Measurements from ENCODE around the gene XIST. TPM values are rescaled to one million over a fixed set of nuclear protein-coding genes. Genes with fewer than 3 reads are reported as not detected.
"Not testable (repeated sequence)": the region's sequence is repeated elsewhere in the genome, so short reads cannot be mapped to it uniquely, and the experiment has no call there.

Gene XIST
- total and polyA plus RNA-seq, 2 donors (not counting 1 experiment from before 2014, with no cell fraction given) = 193 TPM; not detected in 1

DNA sequence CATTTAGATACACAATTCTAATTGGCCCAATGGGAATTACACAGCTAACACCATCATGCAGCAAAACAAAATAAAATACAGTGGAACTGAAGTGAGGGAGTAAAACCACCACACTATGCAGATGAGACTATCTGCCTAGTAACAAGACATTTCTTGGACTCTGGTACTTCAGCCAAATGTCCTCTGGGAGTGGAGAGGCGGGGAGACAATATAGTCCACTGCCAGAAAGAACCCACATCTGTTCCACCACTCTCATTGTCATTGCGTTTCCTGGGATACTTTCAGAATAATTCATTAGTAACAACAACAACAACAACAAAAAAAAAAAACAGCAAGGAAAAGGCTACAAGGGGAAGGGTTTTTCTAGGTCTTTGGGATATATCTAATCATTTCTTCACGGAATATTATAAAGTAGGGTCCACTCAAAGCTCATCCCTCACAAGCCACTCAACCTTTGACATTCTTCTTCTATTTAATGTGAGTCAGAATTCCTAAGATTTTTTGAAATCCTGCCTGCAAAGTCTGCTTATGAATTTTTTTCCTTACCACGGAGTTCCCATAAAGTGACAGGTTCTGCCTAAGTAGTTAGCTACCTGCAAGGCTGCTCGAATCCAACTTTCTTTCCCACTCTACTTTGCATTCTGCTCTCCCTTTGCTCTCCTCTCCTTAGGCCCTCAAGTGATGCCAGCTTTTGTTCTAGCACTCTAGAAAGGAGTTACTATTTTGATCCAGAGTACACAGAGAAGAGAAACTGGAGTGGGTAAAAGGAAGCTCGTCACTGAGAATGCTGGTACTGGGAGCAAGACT is 34.9 kb downstream of the XIST start:
- 71% methylated on average over 1 of the region's 6 CpGs for WGBS (ENCODE audit: insufficient coverage)
- ChIA-PET CTCF (no interaction called here), POLR2A (no interaction called here)
- H3K27ac Mint-ChIP-seq = no peak overlapping the region
- intact Hi-C loops (cut with micrococcal nuclease) = no loop called here
- no peak for ATAC-seq (ENCODE audit: low read depth)
- no peaks in the 10 kb centered on the region for H3K9me3 ChIP-seq (ENCODE audit: control extremely low read depth in 1 of 3, control insufficient read depth in 2 of 3, insufficient read depth in 1 of 3, low read length in 2 of 3)
- H3K36me3 ChIP-seq (replicated peaks in 1 of 2; ENCODE audit: control extremely low read depth in 1 of 2, control insufficient read depth in 1 of 2, extremely low read depth in 1 of 2, insufficient read depth in 2 of 2, low read length in 1 of 2) = no peaks in the 10 kb centered on the region
- H3K79me2 ChIP-seq (ENCODE audit: control insufficient read depth, insufficient read depth, low read length) = no peaks in the 10 kb centered on the region
- H2AFZ ChIP-seq (ENCODE audit: insufficient read depth, low read depth, low read length, poor library complexity, severe bottlenecking) = no peak overlapping the region
- H3K27ac ChIP-seq (ENCODE audit: low read length in 2 of 2) = no peak overlapping the region
- no peaks in the 10 kb centered on the region for H3K9me3 Mint-ChIP-seq (ENCODE audit: insufficient read depth)
- H3K4me2 ChIP-seq (replicated peaks; ENCODE audit: low read depth, low read length, poor library complexity, severe bottlenecking) = no peak overlapping the region
- H4K20me1 ChIP-seq (ENCODE audit: control insufficient read depth, insufficient read depth, low read length, poor library complexity, severe bottlenecking) = no peaks in the 10 kb centered on the region
- DNase-seq = no peak
- H3K27me3 Mint-ChIP-seq = peaks cover 4% of the 10 kb centered on the region
- no peaks in the 10 kb centered on the region for H3K4me1 Mint-ChIP-seq
- H3K4me3 Mint-ChIP-seq = no peak overlapping the region
- no peak overlapping the region for H3K9ac ChIP-seq (ENCODE audit: low read length)
- no peaks in the 10 kb centered on the region for H3K27me3 ChIP-seq (replicated peaks in 1 of 4; ENCODE audit: control extremely low read depth in 1 of 4, control insufficient read depth in 3 of 4, insufficient read depth in 4 of 4, low read length in 3 of 4)
- no peaks in the 10 kb centered on the region for H3K4me1 ChIP-seq (ENCODE audit: control insufficient read depth in 2 of 2, insufficient read depth in 2 of 2, low read length in 2 of 2)
- TF ChIP-seq, protein P1, sequence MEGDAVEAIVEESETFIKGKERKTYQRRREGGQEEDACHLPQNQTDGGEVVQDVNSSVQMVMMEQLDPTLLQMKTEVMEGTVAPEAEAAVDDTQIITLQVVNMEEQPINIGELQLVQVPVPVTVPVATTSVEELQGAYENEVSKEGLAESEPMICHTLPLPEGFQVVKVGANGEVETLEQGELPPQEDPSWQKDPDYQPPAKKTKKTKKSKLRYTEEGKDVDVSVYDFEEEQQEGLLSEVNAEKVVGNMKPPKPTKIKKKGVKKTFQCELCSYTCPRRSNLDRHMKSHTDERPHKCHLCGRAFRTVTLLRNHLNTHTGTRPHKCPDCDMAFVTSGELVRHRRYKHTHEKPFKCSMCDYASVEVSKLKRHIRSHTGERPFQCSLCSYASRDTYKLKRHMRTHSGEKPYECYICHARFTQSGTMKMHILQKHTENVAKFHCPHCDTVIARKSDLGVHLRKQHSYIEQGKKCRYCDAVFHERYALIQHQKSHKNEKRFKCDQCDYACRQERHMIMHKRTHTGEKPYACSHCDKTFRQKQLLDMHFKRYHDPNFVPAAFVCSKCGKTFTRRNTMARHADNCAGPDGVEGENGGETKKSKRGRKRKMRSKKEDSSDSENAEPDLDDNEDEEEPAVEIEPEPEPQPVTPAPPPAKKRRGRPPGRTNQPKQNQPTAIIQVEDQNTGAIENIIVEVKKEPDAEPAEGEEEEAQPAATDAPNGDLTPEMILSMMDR (IDR thresholded peaks at IDR 0.05) = no peak
- no peak for TF ChIP-seq EZH2 (IDR thresholded peaks at IDR 0.05; ENCODE audit: borderline replicate concordance, insufficient read depth, low read depth, low read length, poor library complexity, severe bottlenecking)
- no peak overlapping the region for H3K4me3 ChIP-seq (ENCODE audit: control extremely low read depth in 1 of 5, extremely low read depth in 1 of 5, insufficient read depth in 1 of 5, low read depth in 2 of 5, low read length in 4 of 5)

DNA sequence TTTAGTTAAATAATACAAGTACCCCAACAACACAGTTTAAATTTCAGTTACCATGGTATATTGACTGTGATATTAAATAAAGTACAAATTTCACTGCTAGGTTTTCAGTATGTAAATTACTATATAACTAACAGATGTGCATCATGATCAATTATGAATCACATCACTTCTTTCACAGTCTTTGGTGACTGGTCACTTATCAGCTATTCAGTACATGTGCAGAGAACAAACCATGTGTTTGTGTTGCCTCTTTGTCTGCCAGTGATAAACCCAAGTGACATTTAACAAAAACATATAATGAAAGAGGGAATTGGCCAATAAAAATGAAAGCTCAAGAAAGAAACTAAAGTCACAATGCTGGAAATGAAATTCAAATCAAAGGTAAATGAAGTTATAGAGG is 40.3 kb downstream of the XIST start:
- Histone ChIP-seq H3K4me3 (ENCODE audit: control extremely low read depth in 1 of 5, extremely low read depth in 1 of 5, insufficient read depth in 1 of 5, low read depth in 2 of 5, low read length in 4 of 5) (no peak overlapping the region), H3K27me3 (replicated peaks in 1 of 4; ENCODE audit: control extremely low read depth in 1 of 4, control insufficient read depth in 3 of 4, insufficient read depth in 4 of 4, low read length in 3 of 4) (no peaks in the 10 kb centered on the region), H3K9ac (ENCODE audit: low read length) (no peak overlapping the region), H3K9me3 (ENCODE audit: control extremely low read depth in 1 of 3, control insufficient read depth in 2 of 3, insufficient read depth in 1 of 3, low read length in 2 of 3) (no peaks in the 10 kb centered on the region), H3K27ac (ENCODE audit: low read length in 2 of 2) (no peak overlapping the region), H3K36me3 (replicated peaks in 1 of 2; ENCODE audit: control extremely low read depth in 1 of 2, control insufficient read depth in 1 of 2, extremely low read depth in 1 of 2, insufficient read depth in 2 of 2, low read length in 1 of 2) (no peaks in the 10 kb centered on the region), H3K79me2 (ENCODE audit: control insufficient read depth, insufficient read depth, low read length) (no peaks in the 10 kb centered on the region), H3K4me1 (ENCODE audit: control insufficient read depth in 2 of 2, insufficient read depth in 2 of 2, low read length in 2 of 2) (no peaks in the 10 kb centered on the region), H3K4me2 (replicated peaks; ENCODE audit: low read depth, low read length, poor library complexity, severe bottlenecking) (no peak overlapping the region), H2AFZ (ENCODE audit: insufficient read depth, low read depth, low read length, poor library complexity, severe bottlenecking) (no peak overlapping the region), H4K20me1 (ENCODE audit: control insufficient read depth, insufficient read depth, low read length, poor library complexity, severe bottlenecking) (no peaks in the 10 kb centered on the region)
- DNase-seq (no peak), ATAC-seq (ENCODE audit: low read depth) (no peak)
- no peak for TF ChIP-seq EZH2 (IDR thresholded peaks at IDR 0.05; ENCODE audit: borderline replicate concordance, insufficient read depth, low read depth, low read length, poor library complexity, severe bottlenecking)
- TF ChIP-seq, protein P1 (IDR thresholded peaks at IDR 0.05) = no peak
- H3K4me3 Mint-ChIP-seq = no peak overlapping the region
- peaks cover under 1% of the 10 kb centered on the region for H3K27me3 Mint-ChIP-seq
- ChIA-PET POLR2A (no interaction called here), CTCF (no interaction called here)
- no peaks in the 10 kb centered on the region for H3K9me3 Mint-ChIP-seq (ENCODE audit: insufficient read depth)
- H3K27ac Mint-ChIP-seq = no peak overlapping the region
- intact Hi-C loops (cut with micrococcal nuclease) = no loop called here
- H3K4me1 Mint-ChIP-seq = no peaks in the 10 kb centered on the region

DNA sequence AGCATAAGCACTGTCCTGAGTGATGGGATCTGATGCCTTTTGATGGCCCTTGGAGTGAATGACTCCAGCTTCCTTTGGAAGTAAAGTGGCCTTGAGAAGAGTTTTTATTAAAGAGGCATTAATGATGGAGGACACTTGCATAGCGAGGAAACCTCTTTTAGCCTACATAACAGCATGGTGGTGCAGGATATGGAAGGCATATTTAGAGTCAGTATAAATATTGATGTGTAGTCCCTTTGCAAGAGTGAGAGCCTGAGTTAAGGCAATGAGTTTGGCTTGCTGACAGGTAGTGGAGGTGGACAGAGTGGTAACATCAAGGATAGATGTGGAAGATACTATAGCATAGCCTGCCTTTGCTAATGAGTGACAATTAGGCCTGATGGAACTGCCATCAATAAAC is 48.4 kb downstream of the XIST start:
- H3K9me3 Mint-ChIP-seq (ENCODE audit: insufficient read depth); H3K9ac ChIP-seq (ENCODE audit: low read length); DNase-seq; intact Hi-C loops (cut with micrococcal nuclease); H3K4me3 ChIP-seq (ENCODE audit: control extremely low read depth in 1 of 5, extremely low read depth in 1 of 5, insufficient read depth in 1 of 5, low read depth in 2 of 5, low read length in 4 of 5); H3K27me3 ChIP-seq (replicated peaks in 1 of 4; ENCODE audit: control extremely low read depth in 1 of 4, control insufficient read depth in 3 of 4, insufficient read depth in 4 of 4, low read length in 3 of 4); H3K4me1 Mint-ChIP-seq; CTCF ChIA-PET; H3K27ac ChIP-seq (ENCODE audit: low read length in 2 of 2); H3K27me3 Mint-ChIP-seq; H3K27ac Mint-ChIP-seq; H3K4me2 ChIP-seq (replicated peaks; ENCODE audit: low read depth, low read length, poor library complexity, severe bottlenecking); H3K4me3 Mint-ChIP-seq; H3K9me3 ChIP-seq (ENCODE audit: control extremely low read depth in 1 of 3, control insufficient read depth in 2 of 3, insufficient read depth in 1 of 3, low read length in 2 of 3); H3K79me2 ChIP-seq (ENCODE audit: control insufficient read depth, insufficient read depth, low read length); POLR2A ChIA-PET; H4K20me1 ChIP-seq (ENCODE audit: control insufficient read depth, insufficient read depth, low read length, poor library complexity, severe bottlenecking); H2AFZ ChIP-seq (ENCODE audit: insufficient read depth, low read depth, low read length, poor library complexity, severe bottlenecking); H3K4me1 ChIP-seq (ENCODE audit: control insufficient read depth in 2 of 2, insufficient read depth in 2 of 2, low read length in 2 of 2); ATAC-seq (ENCODE audit: low read depth); H3K36me3 ChIP-seq (replicated peaks in 1 of 2; ENCODE audit: control extremely low read depth in 1 of 2, control insufficient read depth in 1 of 2, extremely low read depth in 1 of 2, insufficient read depth in 2 of 2, low read length in 1 of 2): not testable (repeated sequence)
- no CpG with 5 or more reads among the region's 1 CpG for WGBS (ENCODE audit: insufficient coverage)

Measured in B cell (primary cell).